Measurements from ENCODE around the gene TBC1D22A. TPM values are rescaled to one million over a fixed set of nuclear protein-coding genes. Genes with fewer than 3 reads are reported as not detected.

The TBC1D22A gene
- total RNA-seq, 1 experiment from 2014 or later: 20.9 TPM

GRCh38 chr22:46867106-46867505 lies 104.7 kb downstream of the TBC1D22A start:
- no peak for TF ChIP-seq ZNF274 (IDR thresholded peaks at IDR 0.05; ENCODE audit: low read depth, low read length)
- TF ChIP-seq REST (IDR thresholded peaks at IDR 0.05; ENCODE audit: low read depth): no peak
- TF ChIP-seq EGR1 (IDR thresholded peaks at IDR 0.05; ENCODE audit: low read depth): no peak
- no peak for TF ChIP-seq CTCF (IDR thresholded peaks at IDR 0.05 in 2 of 3, conservative IDR thresholded peaks at IDR 0.05 in 1 of 3; ENCODE audit: borderline replicate concordance in 1 of 3, insufficient read depth in 1 of 3, low read depth in 2 of 3, low read length in 2 of 3)
- no peak for TF ChIP-seq ZBTB33 (IDR thresholded peaks at IDR 0.05; ENCODE audit: extremely low read depth, insufficient replicate concordance, low read length)
- no peak for TF ChIP-seq YY1 (IDR thresholded peaks at IDR 0.05; ENCODE audit: extremely low read depth, insufficient replicate concordance, low read depth, low read length)
- no peak for TF ChIP-seq EZH2phosphoT487 (IDR thresholded peaks at IDR 0.05; ENCODE audit: borderline replicate concordance)
- no peak for TF ChIP-seq SIN3A (IDR thresholded peaks at IDR 0.05; ENCODE audit: low read depth)
- no peak for TF ChIP-seq CEBPB (IDR thresholded peaks at IDR 0.05; ENCODE audit: low read depth)
- POLR2A ChIA-PET: no interaction called here
- no peak overlapping the region for H2AFZ ChIP-seq (ENCODE audit: low read depth, low read length, poor library complexity, severe bottlenecking)
- H3K9me2 ChIP-seq (ENCODE audit: insufficient read depth): no peaks in the 10 kb centered on the region
- H3K4me1 ChIP-seq (ENCODE audit: control insufficient read depth in 1 of 2, insufficient read depth in 2 of 2, low read length in 2 of 2): no peaks in the 10 kb centered on the region
- RAD21 ChIA-PET (ENCODE audit: low non-redundant PET in 1 of 2, low total read pairs in 2 of 2, uncharacterized antibody in 2 of 2, unreplicated experiment in 2 of 2): no interaction called here
- H3K9me3 ChIP-seq (ENCODE audit: control insufficient read depth in 1 of 2, insufficient read depth in 1 of 2, low read depth in 1 of 2, low read length in 2 of 2): no peaks in the 10 kb centered on the region
- H3K4me3 ChIP-seq (replicated peaks in 1 of 2; ENCODE audit: low read depth in 1 of 2, low read length in 2 of 2): no peak overlapping the region
- no TSS peak for BruUV-seq (replicated peaks)
- no peaks in the 10 kb centered on the region for H4K20me1 ChIP-seq (ENCODE audit: insufficient read depth)
- H3K27ac ChIP-seq (ENCODE audit: low read depth, low read length): no peak overlapping the region
- no peaks in the 10 kb centered on the region for H3K79me2 ChIP-seq (ENCODE audit: insufficient read depth, low read length)
- CTCF ChIA-PET: no interaction called here
- no peaks in the 10 kb centered on the region for H3K36me3 ChIP-seq (ENCODE audit: control insufficient read depth in 1 of 2, insufficient read depth in 2 of 2, low read length in 2 of 2)
- intact Hi-C loops (cut with micrococcal nuclease): no loop called here
- no peaks in the 10 kb centered on the region for H3K27me3 ChIP-seq (ENCODE audit: insufficient read depth, low read length)
- H3K4me2 ChIP-seq (ENCODE audit: low read length): no peak overlapping the region
- ATAC-seq: no peak
- no peak overlapping the region for H3K9ac ChIP-seq (ENCODE audit: low read length)
- no peak for DNase-seq (ENCODE audit: low read depth, low spot score)
